ENCODE measurements around the gene TBC1D7.

TBC1D7 gene

GRCh38 chr6:13328076-13328874, at the start of gene TBC1D7:
TSS of gene TBC1D7 (minus strand) at chr6:13328537. CDS start at chr6:13326898, 1,639 bp downstream.
- H3K27ac Mint-ChIP-seq, result peak within 1 kb of the TSS; percentile 92
- peak; percentile 93 for ATAC-seq
- peak; percentile 94 to 96 for DNase-seq (ENCODE audit: low spot score in 2 of 2)
- H3K36me3 Mint-ChIP-seq, result peaks cover 24% of the 10 kb centered on the region
- H3K4me1 Mint-ChIP-seq, result peaks cover 12% of the 10 kb centered on the region
- H3K9me3 Mint-ChIP-seq, result no peaks in the 10 kb centered on the region
- peak within 1 kb of the TSS; percentile 85 for H3K4me3 Mint-ChIP-seq

GRCh38 chr6:13377054-13377758, 48.9 kb upstream of the TBC1D7 start:
- Mint-ChIP-seq H3K27ac (no peak overlapping the region), H3K36me3 (no peaks in the 10 kb centered on the region), H3K4me3 (no peak overlapping the region), H3K4me1 (peaks cover 29% of the 10 kb centered on the region), H3K9me3 (no peaks in the 10 kb centered on the region)
- DNase-seq (ENCODE audit: low spot score in 2 of 2) (no peak), ATAC-seq (no peak)

- H3K36me3 Mint-ChIP-seq, result no peaks in the 10 kb centered on the region
- H3K4me3 Mint-ChIP-seq, result peak overlapping the region; percentile 41
- H3K9me3 Mint-ChIP-seq, result no peaks in the 10 kb centered on the region
- ATAC-seq, result peak; percentile 92
- peaks cover 29% of the 10 kb centered on the region for H3K4me1 Mint-ChIP-seq
- peak overlapping the region; percentile 32 for H3K27ac Mint-ChIP-seq
- DNase-seq (ENCODE audit: low spot score in 2 of 2), result peak in 1 of 2 donors; percentile 64
These were observed 47.1 kb upstream of the TBC1D7 start for GRCh38 chr6:13375360-13375878.

GRCh38 chr6:13373919-13374318, 45.6 kb upstream of the TBC1D7 start:
- DNase-seq (ENCODE audit: low spot score in 2 of 2) (no peak), ATAC-seq (no peak)
- no peaks in the 10 kb centered on the region for H3K9me3 Mint-ChIP-seq
- no peaks in the 10 kb centered on the region for H3K36me3 Mint-ChIP-seq
- H3K4me3 Mint-ChIP-seq, result no peak overlapping the region
- H3K27ac Mint-ChIP-seq, result no peak overlapping the region
- H3K4me1 Mint-ChIP-seq, result peaks cover 29% of the 10 kb centered on the region

GRCh38 chr6:13373488-13373886, 45.1 kb upstream of the TBC1D7 start:
- H3K9me3 Mint-ChIP-seq, result no peaks in the 10 kb centered on the region
- no peak overlapping the region for H3K27ac Mint-ChIP-seq
- no peak for ATAC-seq
- H3K36me3 Mint-ChIP-seq, result no peaks in the 10 kb centered on the region
- H3K4me3 Mint-ChIP-seq, result no peak overlapping the region
- DNase-seq (ENCODE audit: low spot score in 2 of 2), result no peak
- peaks cover 29% of the 10 kb centered on the region for H3K4me1 Mint-ChIP-seq

- H3K27ac Mint-ChIP-seq, result no peak overlapping the region
- ATAC-seq (no peak), DNase-seq (ENCODE audit: low spot score in 2 of 2) (no peak)
These were observed 44.6 kb upstream of the TBC1D7 start for GRCh38 chr6:13372688-13373487.

GRCh38 chr6:13372076-13372475, 43.7 kb upstream of the TBC1D7 start:
- DNase-seq (ENCODE audit: low spot score in 2 of 2) (no peak), ATAC-seq (no peak)
- Mint-ChIP-seq H3K4me3 (no peak overlapping the region), H3K9me3 (no peaks in the 10 kb centered on the region), H3K4me1 (peaks cover 29% of the 10 kb centered on the region), H3K36me3 (no peaks in the 10 kb centered on the region), H3K27ac (no peak overlapping the region)

More at GRCh38 chr6:13372688-13373487, 44.6 kb upstream of the TBC1D7 start:
- H3K9me3 Mint-ChIP-seq, result no peaks in the 10 kb centered on the region
- H3K4me3 Mint-ChIP-seq, result no peak overlapping the region
- H3K36me3 Mint-ChIP-seq, result no peaks in the 10 kb centered on the region
- H3K4me1 Mint-ChIP-seq, result peaks cover 29% of the 10 kb centered on the region

GRCh38 chr6:13371421-13372072, 43.2 kb upstream of the TBC1D7 start:
- no peak for ATAC-seq

GRCh38 chr6:13370623-13371022, 42.3 kb upstream of the TBC1D7 start:
- no peak overlapping the region for H3K4me3 Mint-ChIP-seq
- no peaks in the 10 kb centered on the region for H3K36me3 Mint-ChIP-seq
- ATAC-seq, result no peak
- no peaks in the 10 kb centered on the region for H3K9me3 Mint-ChIP-seq
- H3K4me1 Mint-ChIP-seq, result peaks cover 21% of the 10 kb centered on the region
- H3K27ac Mint-ChIP-seq, result no peak overlapping the region
- DNase-seq (ENCODE audit: low spot score in 2 of 2), result no peak

More at GRCh38 chr6:13371421-13372072, 43.2 kb upstream of the TBC1D7 start:
- no peak for DNase-seq (ENCODE audit: low spot score in 2 of 2)
- peaks cover 29% of the 10 kb centered on the region for H3K4me1 Mint-ChIP-seq
- no peak overlapping the region for H3K4me3 Mint-ChIP-seq
- H3K9me3 Mint-ChIP-seq, result no peaks in the 10 kb centered on the region
- no peak overlapping the region for H3K27ac Mint-ChIP-seq
- no peaks in the 10 kb centered on the region for H3K36me3 Mint-ChIP-seq

- DNase-seq (ENCODE audit: low spot score in 2 of 2), result no peak
- Mint-ChIP-seq H3K36me3 (no peaks in the 10 kb centered on the region), H3K4me3 (no peak overlapping the region), H3K27ac (no peak overlapping the region), H3K4me1 (peaks cover 13% of the 10 kb centered on the region), H3K9me3 (no peaks in the 10 kb centered on the region)
- ATAC-seq, result no peak
These were observed 41.3 kb upstream of the TBC1D7 start for GRCh38 chr6:13369591-13369990.

GRCh38 chr6:13368731-13369115, 40.4 kb upstream of the TBC1D7 start:
- no peak overlapping the region for H3K27ac Mint-ChIP-seq
- no peaks in the 10 kb centered on the region for H3K9me3 Mint-ChIP-seq
- DNase-seq (ENCODE audit: low spot score in 2 of 2), result no peak
- peaks cover 11% of the 10 kb centered on the region for H3K4me1 Mint-ChIP-seq
- H3K36me3 Mint-ChIP-seq, result no peaks in the 10 kb centered on the region
- no peak overlapping the region for H3K4me3 Mint-ChIP-seq
- ATAC-seq, result no peak

- no peak for ATAC-seq
- H3K4me1 Mint-ChIP-seq, result peaks cover 5% of the 10 kb centered on the region
- no peak overlapping the region for H3K27ac Mint-ChIP-seq
- no peaks in the 10 kb centered on the region for H3K9me3 Mint-ChIP-seq
- H3K4me3 Mint-ChIP-seq, result no peak overlapping the region
- no peak for DNase-seq (ENCODE audit: low spot score in 2 of 2)
- H3K36me3 Mint-ChIP-seq, result no peaks in the 10 kb centered on the region
These were observed 39.9 kb upstream of the TBC1D7 start for GRCh38 chr6:13368079-13368730.

- ATAC-seq, result no peak
- Mint-ChIP-seq H3K4me3 (no peak overlapping the region), H3K9me3 (no peaks in the 10 kb centered on the region), H3K27ac (no peak overlapping the region), H3K4me1 (no peaks in the 10 kb centered on the region), H3K36me3 (no peaks in the 10 kb centered on the region)
- DNase-seq (ENCODE audit: low spot score in 2 of 2), result no peak
These were observed 39.1 kb upstream of the TBC1D7 start for GRCh38 chr6:13367396-13367795.

GRCh38 chr6:13365320-13365719, 37.0 kb upstream of the TBC1D7 start:
- ATAC-seq (no peak), DNase-seq (ENCODE audit: low spot score in 2 of 2) (no peak)
- H3K4me1 Mint-ChIP-seq, result no peaks in the 10 kb centered on the region
- no peaks in the 10 kb centered on the region for H3K36me3 Mint-ChIP-seq
- H3K27ac Mint-ChIP-seq, result no peak overlapping the region
- no peaks in the 10 kb centered on the region for H3K9me3 Mint-ChIP-seq
- no peak overlapping the region for H3K4me3 Mint-ChIP-seq
